Muscle of back (tissue), 13 donors: ENCODE results near the gene LDHAL6B. TPM values are rescaled to one million over a fixed set of nuclear protein-coding genes. Genes with fewer than 3 reads are reported as not detected.
"Not testable (repeated sequence)": the region's sequence is repeated elsewhere in the genome, so short reads cannot be mapped to it uniquely, and the experiment has no call there.

Experiments
- DNase-seq, 3 donors: peaks; one replicate each; pipeline versions ENCODE4 v3.0.0 to v3.0.0-alpha.2; 2013
- long read RNA-seq, 9 donors: transcript quantifications; one replicate each; lab custom pipeline, GENCODE V29; 2026
- polyA plus RNA-seq, 10 donors: library from polyadenylated mRNA; unstranded; fragments of 120-200 nt; gene quantifications; one replicate each; pipeline ENCODE4 v1.2.1, GENCODE V29; 2013; ENCODE audit not compliant: insufficient read length in 10 of 10

The LDHAL6B gene
- polyA plus RNA-seq, result under 1 TPM in 3 of 10 donors, not detected in 7; 0.08 to 0.27 (median 0.13) TPM
- long read RNA-seq, donor 1, result 0 reads
- long read RNA-seq, donor 2, partial matches to known transcripts, result 0 of 1 reads
- long read RNA-seq, donor 2, other reads (novel, unspliced or antisense), result 0 of 1 reads
- long read RNA-seq, donor 3, result 0 reads
- long read RNA-seq, donor 4, result 0 reads
- long read RNA-seq, donor 5, result 0 reads
- long read RNA-seq, donor 6, result 0 reads
- long read RNA-seq, donor 7, result 0 reads
- long read RNA-seq, donor 8, result 0 reads
- long read RNA-seq, donor 9, result 0 reads

DNA sequence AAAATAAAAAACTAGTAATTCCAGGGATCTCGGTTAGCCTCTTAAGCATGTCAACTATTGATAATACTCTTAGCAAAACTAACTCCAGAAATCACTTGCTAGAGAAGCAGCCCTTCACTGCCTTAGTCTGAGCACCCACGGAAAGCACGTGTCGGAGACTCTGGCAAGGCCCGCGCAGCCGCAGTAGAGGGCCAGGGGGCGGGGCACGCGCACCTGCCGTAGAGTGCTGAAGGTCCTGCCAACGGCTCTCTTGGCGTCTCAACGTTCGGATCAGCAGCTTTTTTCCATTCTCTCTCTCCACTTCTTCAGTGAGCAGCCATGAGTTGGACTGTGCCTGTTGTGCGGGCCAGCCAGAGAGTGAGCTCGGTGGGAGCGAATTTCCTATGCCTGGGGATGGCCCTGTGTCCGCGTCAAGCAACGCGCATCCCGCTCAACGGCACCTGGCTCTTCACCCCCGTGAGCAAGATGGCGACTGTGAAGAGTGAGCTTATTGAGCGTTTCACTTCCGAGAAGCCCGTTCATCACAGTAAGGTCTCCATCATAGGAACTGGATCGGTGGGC is at the start of gene LDHAL6B:
TSS of gene LDHAL6B (plus strand) at position 221 of the 561 bp plus-strand sequence. CDS start at position 319, 98 bp downstream.
- no peak for DNase-seq

DNA sequence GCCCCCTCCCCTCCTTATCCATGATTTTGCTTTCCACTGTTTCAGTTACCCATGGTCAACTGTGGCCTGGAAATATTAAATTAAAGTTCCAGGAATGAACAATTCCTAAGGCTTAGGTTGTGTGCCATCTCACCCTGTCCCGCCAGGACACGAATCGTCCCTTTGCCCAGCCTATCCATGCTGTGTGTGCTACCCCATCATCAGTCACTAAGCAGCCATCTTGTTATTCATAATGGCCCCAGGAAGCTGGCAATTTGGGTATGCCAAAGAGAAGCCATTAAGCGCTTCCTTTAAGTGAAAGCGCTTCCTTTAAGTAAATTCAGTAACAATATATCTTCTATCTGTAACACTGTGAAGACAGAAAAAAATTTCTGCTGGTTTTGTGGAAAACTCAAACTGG is 49.2 kb upstream of the LDHAL6B start:
- DNase-seq, result no peak

DNA sequence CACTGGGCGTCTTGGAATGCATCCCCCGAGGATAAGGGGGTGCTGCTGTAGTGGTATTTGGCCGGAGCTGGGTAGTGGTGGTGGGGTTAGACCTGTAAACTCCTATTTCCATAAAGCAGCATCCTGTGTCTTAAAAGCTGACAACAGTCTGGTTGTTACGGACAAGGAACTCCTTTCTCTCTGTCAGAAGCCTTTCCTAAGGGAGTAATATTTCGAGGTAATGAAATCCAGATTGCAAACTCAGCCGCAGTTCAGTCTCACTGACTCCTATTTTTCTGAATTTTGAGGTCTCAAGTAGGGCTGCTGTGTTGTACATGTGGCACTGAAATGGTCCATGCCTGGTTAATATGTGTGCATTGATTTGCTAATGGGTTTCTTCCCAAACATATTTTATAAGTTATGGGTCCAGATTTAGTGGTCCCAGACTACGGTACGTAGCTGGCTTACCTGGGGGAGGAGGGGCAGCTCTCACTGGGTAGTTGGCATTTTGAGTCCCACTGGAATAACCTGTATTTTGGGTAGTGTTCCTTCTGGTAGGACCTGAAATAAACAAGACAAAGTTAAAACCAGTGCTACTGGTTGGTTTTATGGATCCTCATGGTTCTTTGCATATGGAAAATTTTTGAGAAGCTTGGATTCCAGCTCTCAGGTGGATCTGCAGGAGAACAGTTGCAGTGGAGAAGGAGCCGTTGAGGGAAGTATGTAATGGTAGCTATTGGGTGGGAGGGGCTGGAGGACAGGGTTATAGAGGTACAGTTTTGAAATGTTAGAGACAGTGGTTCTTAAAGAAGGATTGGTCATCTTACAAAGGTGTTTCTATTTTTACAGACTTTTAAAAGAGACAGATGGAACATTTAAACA is 48.6 kb upstream of the LDHAL6B start:
- DNase-seq, result peak in 2 of 3 donors; percentile 52 to 77

DNA sequence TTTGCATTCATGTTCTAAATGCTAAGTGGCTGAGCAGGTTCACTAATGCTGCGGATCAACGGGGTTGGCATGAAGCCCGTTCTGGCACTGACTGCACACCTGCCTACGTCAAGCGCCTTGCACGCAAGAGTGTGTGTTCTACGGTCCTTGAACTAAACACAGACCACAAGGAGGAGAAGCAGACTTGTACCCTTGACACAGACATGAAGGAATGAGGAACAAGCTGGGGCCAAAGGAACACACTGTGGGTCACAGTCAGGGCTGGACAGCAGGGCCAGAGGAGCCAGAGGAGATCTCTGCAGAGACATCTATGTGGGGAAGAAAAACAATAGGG is 48.0 kb upstream of the LDHAL6B start:
- DNase-seq, result no peak

DNA sequence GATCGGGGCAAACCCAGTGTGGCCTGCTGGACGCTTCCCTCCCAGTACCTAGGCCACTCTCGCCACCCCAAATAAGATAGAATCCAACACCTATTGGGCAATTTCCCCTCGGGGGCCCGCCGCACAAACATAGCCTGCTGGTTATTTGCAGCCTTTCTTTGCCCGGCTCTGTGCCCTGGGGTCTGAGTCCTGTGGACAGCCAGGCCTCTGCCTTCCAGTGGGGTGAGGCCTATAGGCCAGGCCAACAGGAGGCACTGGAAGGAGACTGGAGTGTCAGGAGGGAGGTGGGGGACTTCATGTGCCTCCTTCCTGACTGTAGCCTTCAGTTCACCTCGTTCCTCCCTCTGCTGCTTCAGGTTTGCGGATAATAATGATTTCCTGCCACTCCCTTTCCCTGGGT is 47.4 kb upstream of the LDHAL6B start:
- DNase-seq, result no peak

DNA sequence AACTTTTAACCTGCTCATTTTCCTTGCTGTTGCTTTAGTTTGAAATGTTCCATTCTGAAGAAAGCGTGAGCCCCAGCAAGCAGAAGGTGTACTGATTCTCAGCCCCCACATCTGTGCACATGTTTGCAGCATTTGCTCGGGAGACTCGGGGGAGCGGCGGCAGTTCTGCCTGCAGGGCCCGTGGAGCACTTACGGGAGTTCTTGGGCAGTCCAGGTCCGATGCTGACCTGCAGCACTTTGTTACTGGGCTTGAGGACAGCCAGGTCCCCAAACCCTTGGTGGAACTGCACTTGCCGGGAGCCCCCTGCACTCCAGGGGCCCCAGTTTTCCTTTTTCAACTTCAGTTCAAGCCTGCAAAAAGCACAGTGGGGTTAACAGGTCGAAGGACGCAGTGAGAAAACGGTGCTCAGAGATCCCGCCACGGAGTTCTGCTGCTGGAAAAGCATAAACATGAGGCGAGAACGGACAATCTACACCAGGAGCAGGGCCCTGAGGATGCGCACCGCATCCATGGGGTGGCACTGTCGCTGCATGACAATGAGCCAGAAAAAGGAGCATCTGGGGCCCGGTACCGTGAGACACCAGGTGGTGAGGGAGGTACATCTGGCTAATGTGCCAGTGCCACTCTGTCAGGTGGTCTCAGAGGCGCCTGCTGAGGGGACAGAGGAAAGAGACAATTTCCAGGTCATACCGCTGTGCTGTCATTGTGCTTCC is 45.6 kb upstream of the LDHAL6B start:
- no peak for DNase-seq

DNA sequence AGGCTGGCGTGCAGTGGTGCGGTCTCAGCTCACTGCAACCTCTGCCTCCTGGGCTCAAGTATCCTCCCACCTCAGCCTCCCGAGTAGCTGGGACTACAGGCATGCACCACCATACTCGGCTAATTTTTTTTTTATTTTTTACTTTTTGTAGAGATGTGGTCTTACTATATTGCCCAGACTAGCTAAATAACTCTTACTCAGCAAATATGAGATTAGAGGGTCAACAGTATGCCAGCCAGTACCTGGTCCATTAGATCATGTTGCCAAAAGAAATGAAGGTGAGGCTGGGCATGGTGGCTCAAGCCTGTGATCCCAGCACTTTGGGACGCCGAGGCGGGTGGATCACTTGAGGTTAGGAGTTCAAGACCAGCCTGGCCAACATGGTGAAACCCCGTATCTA is 44.6 kb upstream of the LDHAL6B start:
- DNase-seq, result not testable (repeated sequence)

DNA sequence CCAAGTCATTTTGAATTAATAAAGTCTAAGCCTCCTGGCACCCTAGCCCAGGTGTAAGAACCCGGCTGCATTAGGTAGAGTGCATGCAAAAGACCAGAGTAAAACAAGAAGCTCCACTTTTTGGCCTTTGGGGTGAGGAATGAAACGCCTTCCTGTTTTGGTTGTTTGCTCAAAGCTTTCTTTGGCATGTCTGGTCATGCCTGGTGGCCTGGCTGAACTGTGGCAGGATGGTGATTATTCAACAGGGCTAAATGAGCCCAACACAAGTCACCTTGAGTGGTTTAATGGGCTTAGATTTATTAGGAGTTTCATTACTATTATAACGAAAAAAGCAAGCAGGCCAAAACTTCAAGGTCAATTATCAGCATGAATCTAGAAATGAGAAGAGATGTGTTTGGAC is 40.9 kb upstream of the LDHAL6B start:
- no peak for DNase-seq

DNA sequence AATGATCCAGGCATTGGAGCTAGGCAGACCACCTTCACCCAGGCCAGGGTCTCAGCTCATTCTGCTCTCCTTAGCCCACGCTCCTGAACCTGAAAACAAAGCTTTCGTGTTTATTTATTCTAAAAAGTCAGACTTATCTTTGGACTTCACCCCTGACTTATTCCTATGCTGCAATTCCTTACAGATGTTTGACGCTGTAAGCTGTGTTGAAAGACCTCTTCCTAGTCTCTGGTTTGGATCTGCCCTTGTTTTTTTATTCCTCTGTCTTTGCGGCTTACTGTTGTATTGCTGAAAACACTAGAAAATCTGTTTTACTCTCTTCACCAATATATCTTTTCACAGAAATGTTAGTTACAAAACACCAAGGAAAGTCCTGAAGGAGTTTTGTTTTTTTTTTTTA is 40.5 kb upstream of the LDHAL6B start:
- no peak for DNase-seq

DNA sequence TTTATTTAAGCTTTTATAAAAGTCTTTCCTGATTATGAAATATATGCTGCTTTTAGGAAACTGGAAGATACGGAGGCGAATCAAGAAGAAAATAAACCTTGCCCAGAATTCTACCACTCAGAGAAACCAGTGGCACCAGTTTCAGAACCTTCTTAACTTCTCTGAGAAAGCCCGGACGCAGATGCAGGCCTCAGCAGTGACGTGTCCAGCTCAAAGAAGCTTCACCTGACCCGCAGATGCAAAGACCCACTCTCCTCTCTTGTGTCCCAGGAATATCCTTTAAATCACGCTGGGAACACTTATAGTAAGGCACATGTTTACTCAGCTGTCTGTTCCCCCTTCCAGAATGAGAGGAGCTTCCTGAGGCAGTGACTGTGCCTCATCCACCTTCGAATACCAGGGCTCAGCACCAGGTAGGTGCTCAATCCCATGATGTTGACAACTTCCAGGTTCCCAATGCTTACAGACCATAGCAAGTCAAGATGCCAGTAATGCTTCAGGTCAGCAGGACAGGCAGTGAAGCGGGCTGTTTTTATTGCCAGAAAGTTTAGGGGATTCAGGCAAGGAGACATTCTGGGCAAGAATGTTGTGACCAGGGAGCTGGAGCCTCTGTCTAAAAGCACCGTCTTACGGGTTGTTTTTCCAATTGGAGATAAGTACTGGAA is 39.9 kb upstream of the LDHAL6B start:
- no peak for DNase-seq

DNA sequence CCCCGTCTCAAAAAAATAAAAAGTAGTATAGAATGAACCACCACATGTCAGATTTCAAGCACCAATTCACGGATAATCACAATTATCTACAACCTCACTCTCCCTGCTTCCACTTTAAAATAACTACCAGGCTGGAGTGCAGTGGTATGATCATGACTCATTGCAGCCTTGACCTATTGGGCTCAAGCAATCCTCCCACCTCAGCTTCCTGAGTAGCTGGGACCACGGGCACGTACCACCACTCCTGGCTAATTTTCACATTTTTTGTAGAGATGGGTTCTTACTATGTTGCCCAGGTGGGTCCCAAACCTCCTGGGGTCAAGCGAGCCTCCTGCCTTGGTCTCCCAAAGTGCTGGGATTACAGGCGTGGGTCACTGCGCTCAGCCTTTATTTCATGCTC is 38.1 kb upstream of the LDHAL6B start:
- no peak for DNase-seq

DNA sequence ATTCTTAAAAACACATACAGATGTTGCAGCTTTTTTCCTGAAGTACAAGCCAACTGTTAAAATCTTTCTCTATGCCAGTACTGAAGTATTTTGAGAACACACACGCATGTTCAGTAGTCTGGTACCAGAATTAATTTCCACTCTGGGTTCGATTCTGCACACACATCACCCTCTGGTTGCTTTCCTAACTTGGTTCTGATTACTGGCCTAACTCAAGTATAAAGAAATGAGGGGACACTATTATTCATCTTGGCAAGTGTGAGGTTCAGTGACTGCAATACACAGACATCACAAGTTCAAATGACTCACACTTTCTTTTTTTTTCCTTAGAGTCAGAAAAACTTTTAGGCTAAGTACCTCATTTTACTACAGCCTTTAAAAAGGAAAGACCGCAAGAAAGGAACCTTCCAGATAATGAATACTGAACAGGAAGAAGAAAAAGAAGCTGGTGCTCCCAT is 37.4 kb upstream of the LDHAL6B start:
- DNase-seq, result peak; percentile 32 to 59 (median 57)

DNA sequence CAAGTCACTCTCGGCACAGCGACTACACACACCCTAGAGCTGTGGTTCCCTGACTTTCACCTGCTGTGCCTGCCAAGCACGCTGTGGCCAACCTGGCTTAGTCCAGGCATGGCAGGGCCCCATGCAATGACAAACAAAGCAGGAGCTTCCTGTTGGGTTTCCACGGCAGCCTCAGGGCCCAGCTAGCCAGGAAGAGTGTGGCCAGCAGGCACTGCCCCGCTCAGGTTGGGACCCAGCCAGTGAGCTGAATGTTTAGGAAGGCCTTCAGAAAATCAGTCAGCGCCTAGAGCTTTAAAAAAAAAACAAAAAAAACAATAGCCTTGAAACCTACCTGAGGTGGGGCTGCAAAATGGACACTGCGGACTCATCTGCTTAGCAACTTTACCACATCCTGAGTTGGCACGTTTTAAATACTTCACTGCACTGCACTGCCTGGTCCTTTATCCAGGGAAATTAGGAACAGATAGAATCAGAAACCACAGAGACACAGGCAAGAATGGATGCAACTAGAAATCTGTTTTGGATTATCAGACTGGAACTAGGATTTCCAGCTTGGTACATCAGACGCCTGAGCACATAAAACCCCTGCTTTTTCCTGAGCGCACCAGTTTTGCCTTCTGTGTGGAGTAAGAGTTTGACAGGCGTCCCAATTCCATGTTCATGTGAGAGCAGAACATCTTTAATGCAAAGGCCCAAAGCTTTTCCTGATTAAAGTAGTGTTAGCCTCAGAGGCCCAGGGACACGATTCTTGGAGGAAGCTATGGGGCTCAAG is 36.2 kb upstream of the LDHAL6B start:
- peak in 1 of 3 donors; percentile 77 for DNase-seq

DNA sequence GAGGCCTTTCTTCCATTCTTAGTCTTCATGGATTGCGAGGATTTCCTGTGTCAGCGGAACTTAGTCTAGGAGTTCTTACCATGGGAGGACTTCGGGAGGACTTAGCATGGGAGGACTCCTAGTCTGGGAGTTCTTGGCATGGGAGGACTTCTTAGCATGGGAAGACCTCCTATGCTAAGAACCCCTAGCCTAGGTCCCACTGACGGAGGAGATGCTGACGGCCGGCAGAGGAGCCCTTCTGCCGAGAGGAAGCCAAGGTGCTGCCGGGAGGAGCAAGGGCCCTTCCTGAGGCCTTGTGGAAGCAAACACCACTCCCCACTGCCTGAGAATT is 35.6 kb upstream of the LDHAL6B start:
- no peak for DNase-seq

DNA sequence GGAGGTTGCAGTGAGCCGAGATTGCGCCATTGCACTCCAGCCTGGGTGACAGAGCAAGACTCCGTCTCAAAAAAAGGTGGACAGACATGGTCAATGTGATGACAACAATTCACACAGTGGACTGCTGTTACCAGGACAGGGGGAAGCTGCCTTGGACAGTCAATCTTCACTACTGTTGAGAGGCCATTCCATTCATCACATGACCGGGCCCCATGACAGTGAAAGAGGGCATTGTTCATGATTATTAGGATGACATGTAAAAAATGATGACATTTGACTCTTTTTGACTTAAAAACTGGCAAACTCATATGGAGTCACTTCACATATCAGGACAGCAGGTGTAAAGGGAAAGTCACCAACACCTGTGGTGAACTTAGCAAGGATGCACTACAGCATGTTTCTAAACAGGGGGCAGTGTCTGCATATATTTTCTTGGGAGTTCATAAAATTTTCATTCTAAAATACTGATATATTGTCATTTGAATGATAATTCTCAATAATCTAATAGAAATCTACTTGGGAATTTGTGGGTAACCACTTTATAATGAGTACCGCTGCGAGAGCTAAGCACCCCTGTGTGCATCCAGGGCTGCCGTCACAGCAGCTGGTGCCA is 34.2 kb upstream of the LDHAL6B start:
- no peak for DNase-seq

DNA sequence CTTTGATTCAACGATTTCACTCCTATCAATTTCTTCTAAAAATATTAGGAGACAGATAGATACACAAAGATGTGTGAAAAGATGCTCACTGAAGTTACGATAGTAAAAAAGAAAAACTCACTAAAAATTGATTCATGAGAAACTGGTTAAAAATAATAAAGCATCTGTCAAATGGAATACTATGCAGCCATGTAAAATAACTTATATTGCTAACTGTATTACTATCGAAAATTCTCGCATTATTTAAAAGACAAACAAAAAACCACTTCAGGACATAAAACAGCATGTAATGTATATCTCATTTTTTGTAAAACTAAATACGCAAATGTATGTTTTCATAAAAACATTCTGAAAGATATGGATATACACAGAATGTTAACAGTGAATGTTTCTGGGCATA is 33.4 kb upstream of the LDHAL6B start:
- DNase-seq, result no peak

DNA sequence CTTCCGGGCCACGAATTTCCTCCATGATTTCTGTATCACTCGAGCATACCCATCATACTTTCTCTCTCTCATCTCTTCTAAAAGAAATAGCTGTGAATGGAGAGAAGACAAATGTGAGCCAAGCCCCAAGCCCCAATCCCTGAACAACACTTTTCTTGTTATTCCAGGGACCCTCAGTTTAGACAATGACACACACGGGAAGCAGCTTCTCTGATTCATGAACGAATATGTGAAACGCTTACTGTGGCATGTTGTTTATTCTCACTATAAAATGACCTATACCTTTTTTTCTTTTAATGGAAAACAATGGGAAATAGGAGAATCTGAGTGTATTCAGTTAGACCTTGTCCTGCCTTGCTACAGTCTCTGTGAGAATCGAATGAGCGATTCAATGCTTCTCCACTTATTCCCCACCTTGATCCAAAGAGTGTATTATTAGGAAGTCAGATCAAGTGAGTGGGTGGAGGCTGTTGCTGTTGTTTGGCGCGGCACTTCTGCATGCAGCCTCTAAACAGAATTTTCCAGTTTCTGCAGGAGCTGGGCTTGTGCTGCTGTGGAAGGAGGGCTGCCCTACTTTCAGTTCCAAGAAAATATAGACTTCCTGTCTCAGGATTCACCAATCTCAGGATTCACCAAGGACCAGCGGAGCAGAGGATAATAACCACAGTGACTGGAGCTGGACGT is 32.4 kb upstream of the LDHAL6B start:
- no peak for DNase-seq

DNA sequence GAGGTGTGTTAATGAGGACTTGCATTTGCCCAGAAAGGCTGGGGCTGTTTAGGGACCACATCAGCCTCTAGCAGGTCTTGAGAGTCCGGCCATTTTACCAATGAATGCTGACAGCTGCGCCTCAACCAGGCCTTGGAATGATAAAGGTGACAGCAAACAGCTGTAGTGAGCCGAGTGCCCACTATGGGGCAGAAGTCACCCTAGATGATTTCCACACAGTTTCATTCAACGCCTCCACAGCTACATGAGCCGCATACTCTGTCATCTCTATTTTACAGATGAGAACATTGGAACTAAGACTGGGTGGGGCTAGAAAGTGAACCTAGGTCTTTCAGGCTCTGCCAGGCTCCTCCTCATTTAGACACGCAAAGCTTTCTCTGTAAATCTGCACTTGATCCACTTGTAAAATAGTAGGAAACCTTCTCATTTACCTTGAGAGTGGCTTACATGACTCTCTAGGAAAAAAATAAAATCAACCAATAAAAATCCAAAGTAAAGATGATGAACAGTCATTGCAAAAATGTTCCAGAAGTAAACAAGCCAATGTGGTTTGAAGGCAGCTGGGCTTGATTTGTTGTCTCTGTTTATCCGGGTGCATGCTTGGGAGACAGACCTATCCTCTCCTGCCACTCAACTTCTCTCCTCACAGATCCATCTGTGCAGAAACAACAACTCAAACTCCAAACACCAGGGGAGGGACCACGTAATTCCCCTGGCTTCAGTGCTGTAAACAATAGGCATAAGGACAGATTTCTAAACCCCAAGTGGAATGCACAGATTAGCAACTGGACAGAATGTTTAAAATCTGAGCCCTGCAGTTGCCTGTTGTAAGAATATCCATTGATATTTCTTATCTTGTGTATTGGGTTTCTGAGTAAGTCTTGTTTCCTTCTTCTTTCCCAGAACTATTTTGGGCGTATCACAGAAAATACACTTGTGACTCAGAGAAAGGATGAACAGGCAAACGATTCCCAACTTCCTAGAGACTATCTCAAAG is 31.5 kb upstream of the LDHAL6B start:
- peak in 1 of 3 donors; percentile 65 for DNase-seq
